Measurements from ENCODE around the gene NSA2. TPM values are rescaled to one million over a fixed set of nuclear protein-coding genes. Genes with fewer than 3 reads are reported as not detected.

The NSA2 gene
- total RNA-seq, 4 donors from 2014 or later, result 64.4 to 98.2 (median 94.9) TPM

DNA sequence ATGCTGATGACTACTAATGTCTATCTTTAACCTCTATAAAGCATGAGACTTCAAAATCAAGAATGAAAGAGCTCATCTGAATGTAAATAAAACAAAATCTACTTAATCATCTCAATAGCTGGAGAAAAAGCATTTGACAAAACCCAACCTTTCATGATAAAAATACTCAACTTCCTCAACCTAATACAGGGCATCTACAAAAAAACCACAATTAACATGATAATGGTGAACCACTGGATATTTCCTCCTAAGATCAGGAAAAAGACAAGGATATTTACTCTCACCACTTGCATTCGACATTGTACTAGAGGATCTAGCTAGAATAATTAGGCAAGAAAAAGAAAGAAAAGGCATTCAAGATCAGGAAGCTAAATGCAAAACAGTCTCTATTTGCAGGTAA is 49.8 kb downstream of the NSA2 start:
- H3K4me1 ChIP-seq, result no peaks in the 10 kb centered on the region
- TF ChIP-seq POLR2A (IDR thresholded peaks at IDR 0.05), result no peak
- TF ChIP-seq, protein P1, sequence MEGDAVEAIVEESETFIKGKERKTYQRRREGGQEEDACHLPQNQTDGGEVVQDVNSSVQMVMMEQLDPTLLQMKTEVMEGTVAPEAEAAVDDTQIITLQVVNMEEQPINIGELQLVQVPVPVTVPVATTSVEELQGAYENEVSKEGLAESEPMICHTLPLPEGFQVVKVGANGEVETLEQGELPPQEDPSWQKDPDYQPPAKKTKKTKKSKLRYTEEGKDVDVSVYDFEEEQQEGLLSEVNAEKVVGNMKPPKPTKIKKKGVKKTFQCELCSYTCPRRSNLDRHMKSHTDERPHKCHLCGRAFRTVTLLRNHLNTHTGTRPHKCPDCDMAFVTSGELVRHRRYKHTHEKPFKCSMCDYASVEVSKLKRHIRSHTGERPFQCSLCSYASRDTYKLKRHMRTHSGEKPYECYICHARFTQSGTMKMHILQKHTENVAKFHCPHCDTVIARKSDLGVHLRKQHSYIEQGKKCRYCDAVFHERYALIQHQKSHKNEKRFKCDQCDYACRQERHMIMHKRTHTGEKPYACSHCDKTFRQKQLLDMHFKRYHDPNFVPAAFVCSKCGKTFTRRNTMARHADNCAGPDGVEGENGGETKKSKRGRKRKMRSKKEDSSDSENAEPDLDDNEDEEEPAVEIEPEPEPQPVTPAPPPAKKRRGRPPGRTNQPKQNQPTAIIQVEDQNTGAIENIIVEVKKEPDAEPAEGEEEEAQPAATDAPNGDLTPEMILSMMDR (IDR thresholded peaks at IDR 0.05 in 4 of 5, conservative IDR thresholded peaks at IDR 0.05 in 1 of 5), result no peak
- intact Hi-C loops (cut with DNase I; ENCODE audit: low total_unique reads), result no loop called here
- no peaks in the 10 kb centered on the region for H3K27me3 ChIP-seq
- no peak overlapping the region for H3K4me3 ChIP-seq
- no peaks in the 10 kb centered on the region for H3K36me3 ChIP-seq
- no peak for DNase-seq
- no peak for ATAC-seq
- H3K27ac ChIP-seq, result no peak overlapping the region
- in situ Hi-C loops (cut with MboI; ENCODE audit: low sequenced_read_pairs in 4 of 4), result no loop called here
- H3K9me3 ChIP-seq, result no peaks in the 10 kb centered on the region

DNA sequence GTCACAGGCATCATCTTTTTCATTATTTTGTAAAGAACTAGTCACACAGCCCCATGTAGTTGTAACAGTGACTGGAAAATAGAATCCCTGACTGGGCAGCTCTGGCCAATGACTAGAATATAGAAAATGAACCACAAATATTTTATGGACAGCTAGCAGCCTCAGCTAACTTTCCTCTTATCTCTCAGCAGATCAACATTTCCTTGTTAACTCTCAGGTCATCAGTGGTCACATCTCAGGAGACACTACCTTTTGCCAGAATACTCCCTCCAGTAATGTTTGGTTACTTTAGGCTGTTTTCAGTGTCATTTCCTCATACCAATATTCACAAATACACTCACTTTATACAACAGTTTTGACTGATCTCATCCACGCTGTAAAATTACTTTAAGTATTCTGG is 55.2 kb downstream of the NSA2 start:
- H3K9me3 ChIP-seq, result no peaks in the 10 kb centered on the region
- no peaks in the 10 kb centered on the region for H3K36me3 ChIP-seq
- no peaks in the 10 kb centered on the region for H3K27me3 ChIP-seq
- H3K27ac ChIP-seq, result no peak overlapping the region
- in situ Hi-C loops (cut with MboI; ENCODE audit: low sequenced_read_pairs in 4 of 4) (no loop called here), intact Hi-C loops (cut with DNase I; ENCODE audit: low total_unique reads) (no loop called here)
- DNase-seq (no peak), ATAC-seq (no peak)
- H3K4me1 ChIP-seq, result no peaks in the 10 kb centered on the region
- no peak overlapping the region for H3K4me3 ChIP-seq
- no peak for TF ChIP-seq POLR2A (IDR thresholded peaks at IDR 0.05)
- TF ChIP-seq, protein P1 (IDR thresholded peaks at IDR 0.05 in 4 of 5, conservative IDR thresholded peaks at IDR 0.05 in 1 of 5), result no peak

DNA sequence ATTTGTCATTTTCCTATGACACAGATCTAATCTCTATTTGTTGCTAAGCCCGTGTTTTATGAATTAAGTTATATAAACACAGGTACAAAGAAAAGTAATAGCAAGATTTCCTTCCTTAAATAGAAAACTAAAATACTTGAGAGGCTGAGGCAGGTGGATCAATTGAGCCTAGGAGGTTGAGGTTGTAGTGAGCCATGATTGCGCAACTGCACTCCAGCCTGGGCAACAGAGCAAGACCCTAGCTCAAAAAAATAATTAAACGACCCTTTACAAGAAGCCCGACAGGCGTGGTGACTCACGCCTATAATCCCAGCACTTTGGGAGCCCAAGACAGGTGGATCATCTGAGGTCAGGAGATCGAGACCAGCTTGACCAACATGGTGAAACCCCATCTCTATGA is 62.4 kb downstream of the NSA2 start:
- intact Hi-C loops (cut with DNase I; ENCODE audit: low total_unique reads) (no loop called here), in situ Hi-C loops (cut with MboI; ENCODE audit: low sequenced_read_pairs in 4 of 4) (no loop called here)
- H3K27me3 ChIP-seq, result peaks cover 0 to 5% (median 4%) of the 10 kb centered on the region in 3 donors
- H3K4me3 ChIP-seq, result no peak overlapping the region
- DNase-seq (no peak), ATAC-seq (no peak)
- no peaks in the 10 kb centered on the region for H3K36me3 ChIP-seq
- H3K4me1 ChIP-seq, result no peaks in the 10 kb centered on the region
- no peak overlapping the region for H3K27ac ChIP-seq
- H3K9me3 ChIP-seq, result no peaks in the 10 kb centered on the region
- TF ChIP-seq, protein P1 (IDR thresholded peaks at IDR 0.05 in 4 of 5, conservative IDR thresholded peaks at IDR 0.05 in 1 of 5), result no peak
- TF ChIP-seq POLR2A (IDR thresholded peaks at IDR 0.05), result no peak

Other genes starting within 250 kb of the NSA2 start
- 1 to 10 TPM; 2.2 to 3.4 (median 2.5) TPM for gene ENC1, start 126.5 kb upstream of the NSA2 start, total RNA-seq
- 10 to 100 TPM; 32.3 to 54.4 (median 47.1) TPM for gene HEXB, start 82.0 kb upstream of the NSA2 start, total RNA-seq
- 10 to 100 TPM; 19.4 to 25.6 (median 23.8) TPM for gene GFM2, start 132 bp upstream of the NSA2 start, total RNA-seq
- under 1 TPM in 1 of 4 donors, not detected in 3; 0.53 TPM for gene FAM169A, start 99.1 kb downstream of the NSA2 start, total RNA-seq

Measured in gastrocnemius medialis (tissue), 4 donors.